PC-3 (cell line): ENCODE results near the gene SYNGR2. TPM values are rescaled to one million over a fixed set of nuclear protein-coding genes. Genes with fewer than 3 reads are reported as not detected.

Source experiments
- ATAC-seq: fragments of 200-7000 bp; cut with Tn5 transposase; 2 replicates; pipeline ENCODE4 v1.9.1; 2020; ENCODE audit warnings: mild to moderate bottlenecking, moderate library complexity
- BruUV-seq: library from RNA; stranded (reverse); fragments of 400-500 nt; replicated peaks from 2 replicates; lab custom pipeline; 2021; lab: Mats Ljungman, UMichigan
- CTCF ChIA-PET: fragments of 300-600 bp; sonication (Branson Sonifier 250); formaldehyde crosslinking; loops from one replicate; lab custom pipeline; 2022; ENCODE audit warnings: antibody characterized with exemption; lab: Charles Lee
- POLR2A ChIA-PET: fragments of 300-600 bp; sonication (Branson Sonifier 250); formaldehyde crosslinking; loops from one replicate; lab custom pipeline; 2022; ENCODE audit warnings: antibody characterized with exemption; ENCODE audit not compliant: unreplicated experiment; lab: Charles Lee
- DNase-seq: peaks from one replicate; pipeline ENCODE4 v3.0.0-alpha.2; 2015
- H2AFZ ChIP-seq: fragments of 300-600 bp; sonication (generic); 2 replicates; pipeline ENCODE4 v1.6.0; 2016; ENCODE audit warnings: antibody characterized with exemption, low read length
- H3F3A ChIP-seq: fragments of 300-600 bp; sonication (generic); one replicate; pipeline ENCODE4 v1.6.0; 2017; ENCODE audit warnings: antibody characterized with exemption, low read length, control low read depth, mild to moderate bottlenecking; ENCODE audit not compliant: unreplicated experiment
- H3K27ac ChIP-seq: fragments of 300-600 bp; sonication (generic); 2 replicates; pipeline ENCODE4 v1.5.1; 2016; ENCODE audit warnings: mild to moderate bottlenecking, low read length
- H3K27me3 ChIP-seq: fragments of 300-600 bp; sonication (generic); 2 replicates; pipeline ENCODE4 v1.6.1; 2016; ENCODE audit warnings: low read length, mixed read lengths
- H3K36me3 ChIP-seq: fragments of 300-600 bp; sonication (generic); 2 replicates; pipeline ENCODE4 v1.6.1; 2016; ENCODE audit warnings: low read depth, mixed run types, low read length, mixed read lengths
- H3K4me1 ChIP-seq: fragments of 300-600 bp; sonication (generic); 2 replicates; pipeline ENCODE4 v1.5.1; 2016; ENCODE audit warnings: low read length; ENCODE audit not compliant: insufficient read depth
- H3K4me2 ChIP-seq: fragments of 300-600 bp; sonication (generic); 2 replicates; pipeline ENCODE4 v1.6.0; 2016; ENCODE audit warnings: low read length
- H3K4me3 ChIP-seq: fragments of 300-600 bp; sonication (generic); 2 replicates; pipeline ENCODE4 v1.5.1; 2016; ENCODE audit warnings: mild to moderate bottlenecking, low read length, mixed read lengths
- H3K79me2 ChIP-seq: fragments of 300-600 bp; sonication (generic); 2 replicates; pipeline ENCODE4 v1.6.1; 2017; ENCODE audit warnings: low read length, mixed read lengths
- H3K9ac ChIP-seq: fragments of 300-600 bp; sonication (generic); 2 replicates; pipeline ENCODE4 v1.6.0; 2016; ENCODE audit warnings: mild to moderate bottlenecking, low read length
- H3K9me2 ChIP-seq: fragments of 300-600 bp; sonication (generic); replicated peaks from 2 replicates; pipeline ENCODE4 v1.6.1; 2016; ENCODE audit warnings: mixed run types, low read length, mixed read lengths
- H3K9me3 ChIP-seq: fragments of 300-600 bp; sonication (generic); 2 replicates; pipeline ENCODE4 v1.6.1; 2016; ENCODE audit warnings: low read length, mixed read lengths
- H4K20me1 ChIP-seq: fragments of 300-600 bp; sonication (generic); 2 replicates; pipeline ENCODE4 v1.6.1; 2016; ENCODE audit warnings: low read length, mixed read lengths
- EZH2 ChIP-seq: fragments of 300-600 bp; sonication (generic); IDR thresholded peaks from one replicate; pipeline ENCODE4 v1.6.1; 2017; ENCODE audit warnings: antibody characterized with exemption, mild to moderate bottlenecking, low read length; ENCODE audit not compliant: unreplicated experiment
- EZH2phosphoT487 ChIP-seq: fragments of 300-600 bp; sonication (generic); IDR thresholded peaks from 2 replicates; pipeline ENCODE4 v1.6.1; 2018; ENCODE audit warnings: mild to moderate bottlenecking, antibody characterized with exemption, low read length, borderline replicate concordance
- intact Hi-C: fragments of 100-400 bp; cut with micrococcal nuclease; formaldehyde crosslinking; loops from 2 replicates; pipeline ENCODE4 v1.9.0; 2023
- total RNA-seq: library from RNA; depleted of rRNA; stranded (reverse); fragments of >200 nt; gene quantifications from 2 replicates; pipeline ENCODE4 v1.2.3, GENCODE V29; 2014
- TF ChIP-seq, protein P1 (sequence below): fragments of 300-600 bp; sonication (generic); conservative IDR thresholded peaks from 2 replicates; pipeline ENCODE4 v1.5.1; 2017; ENCODE audit warnings: antibody characterized with exemption, low read depth, mild to moderate bottlenecking, low read length

The SYNGR2 gene
- total RNA-seq, 1 experiment from 2014 or later, result 213 TPM

- Histone ChIP-seq H3K27ac (peak overlapping the region; percentile 79), H3K36me3 (peaks cover 15% of the 10 kb centered on the region; the same call in 1 of the 2 replicates), H3K9ac (peak overlapping the region; percentile 83), H3K4me1 (peaks cover 22% of the 10 kb centered on the region), H3K79me2 (peaks cover 23% of the 10 kb centered on the region), H3K9me2 (no peaks in the 10 kb centered on the region), H3F3A (no peaks in the 10 kb centered on the region), H4K20me1 (no peaks in the 10 kb centered on the region), H3K4me3 (peak overlapping the region; percentile 95), H3K4me2 (peak overlapping the region; percentile 99), H2AFZ (peak overlapping the region; percentile 79), H3K9me3 (no peaks in the 10 kb centered on the region), H3K27me3 (no peaks in the 10 kb centered on the region)
- no TSS peak for BruUV-seq
- intact Hi-C loops, result no loop called here
- ATAC-seq (peak; percentile 13), DNase-seq (peak; percentile 24)
- TF ChIP-seq EZH2, result no peak
- TF ChIP-seq, protein P1, sequence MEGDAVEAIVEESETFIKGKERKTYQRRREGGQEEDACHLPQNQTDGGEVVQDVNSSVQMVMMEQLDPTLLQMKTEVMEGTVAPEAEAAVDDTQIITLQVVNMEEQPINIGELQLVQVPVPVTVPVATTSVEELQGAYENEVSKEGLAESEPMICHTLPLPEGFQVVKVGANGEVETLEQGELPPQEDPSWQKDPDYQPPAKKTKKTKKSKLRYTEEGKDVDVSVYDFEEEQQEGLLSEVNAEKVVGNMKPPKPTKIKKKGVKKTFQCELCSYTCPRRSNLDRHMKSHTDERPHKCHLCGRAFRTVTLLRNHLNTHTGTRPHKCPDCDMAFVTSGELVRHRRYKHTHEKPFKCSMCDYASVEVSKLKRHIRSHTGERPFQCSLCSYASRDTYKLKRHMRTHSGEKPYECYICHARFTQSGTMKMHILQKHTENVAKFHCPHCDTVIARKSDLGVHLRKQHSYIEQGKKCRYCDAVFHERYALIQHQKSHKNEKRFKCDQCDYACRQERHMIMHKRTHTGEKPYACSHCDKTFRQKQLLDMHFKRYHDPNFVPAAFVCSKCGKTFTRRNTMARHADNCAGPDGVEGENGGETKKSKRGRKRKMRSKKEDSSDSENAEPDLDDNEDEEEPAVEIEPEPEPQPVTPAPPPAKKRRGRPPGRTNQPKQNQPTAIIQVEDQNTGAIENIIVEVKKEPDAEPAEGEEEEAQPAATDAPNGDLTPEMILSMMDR, result no peak
- no peak for TF ChIP-seq EZH2phosphoT487
- POLR2A ChIA-PET, result no interaction called here
- CTCF ChIA-PET, result interaction anchor here (0.7 to 1.6 kb wide), 3 partner anchors 13 to 124 kb away, joined by 3 to 4 read pairs (median 3); no protein-coding TSS in a partner anchor
Measured at GRCh38 chr17:78127239-78127887, 41.0 kb upstream of the SYNGR2 start.

DNA sequence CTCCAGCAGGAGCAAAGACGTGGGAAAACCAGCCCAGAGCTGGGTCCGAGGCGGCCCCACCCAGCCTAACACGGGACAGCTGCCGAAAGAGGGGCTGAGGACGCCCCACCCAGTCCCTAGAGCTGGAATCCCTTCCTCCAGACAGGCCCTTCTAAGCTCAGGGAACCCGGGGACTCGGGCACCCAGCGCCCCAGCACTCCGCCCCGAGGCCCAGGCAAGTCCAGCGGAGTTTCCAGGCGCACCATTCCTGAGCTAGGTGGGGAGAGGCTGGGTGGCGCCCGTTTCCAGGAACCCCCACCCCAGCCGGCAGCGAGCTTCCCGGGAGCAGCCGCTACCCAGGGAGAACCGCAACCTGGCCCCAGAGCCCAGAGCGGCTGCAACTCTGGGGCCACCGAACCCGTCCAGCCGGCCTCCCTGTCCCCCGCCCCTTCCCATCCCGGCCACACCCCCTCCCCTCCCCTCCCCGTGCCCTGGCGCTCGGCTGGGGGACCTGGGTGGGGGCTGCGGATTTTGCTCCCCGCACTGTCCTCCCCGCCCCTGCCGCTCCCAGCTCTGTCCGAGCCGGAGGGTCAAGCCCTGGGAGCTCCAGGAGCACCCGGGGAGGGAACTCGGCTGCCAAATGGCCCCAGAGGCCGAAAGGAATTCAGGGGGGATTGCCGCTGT is 40.4 kb upstream of the SYNGR2 start:
- peak overlapping the region; percentile 83 for H3K9ac ChIP-seq
- ChIA-PET POLR2A (interaction anchor here (0.5 to 1.4 kb wide), 3 partner anchors 12 to 42 kb away, joined by 5 to 27 read pairs (median 16); no protein-coding TSS in a partner anchor), CTCF (interaction anchor here (0.6 to 1.6 kb wide), 4 partner anchors 12 to 123 kb away, joined by 3 to 4 read pairs (median 4); no protein-coding TSS in a partner anchor)
- H3K36me3 ChIP-seq, result peaks cover 13% of the 10 kb centered on the region; the same call in 1 of the 2 replicates
- peaks cover 23% of the 10 kb centered on the region for H3K79me2 ChIP-seq
- peak overlapping the region; percentile 79 for H3K27ac ChIP-seq
- H3K9me3 ChIP-seq, result no peaks in the 10 kb centered on the region
- ATAC-seq (peak; percentile 45), DNase-seq (peak; percentile 57)
- H3K4me2 ChIP-seq, result peak overlapping the region; percentile 99
- H3K27me3 ChIP-seq, result no peaks in the 10 kb centered on the region
- no peaks in the 10 kb centered on the region for H3K9me2 ChIP-seq
- intact Hi-C loops, result loop anchor here (1.0 to 2.0 kb wide), 2 partner anchors 40 to 59 kb away; partner anchors contain the start of genes AFMID, SYNGR2 and TK1
- TSS peak; percentile 63 for BruUV-seq
- peak overlapping the region; percentile 95 for H3K4me3 ChIP-seq
- H3F3A ChIP-seq, result no peaks in the 10 kb centered on the region
- peaks cover 27% of the 10 kb centered on the region for H3K4me1 ChIP-seq
- H4K20me1 ChIP-seq, result no peaks in the 10 kb centered on the region
- peak overlapping the region; percentile 79 for H2AFZ ChIP-seq
- TF ChIP-seq EZH2phosphoT487 (no peak), EZH2 (no peak)
- TF ChIP-seq, protein P1, result no peak
